LNCaP clone FGC (cell line): Measurements from ENCODE around the gene PIGZ.

Experiments used
- DNase-seq: peaks from one replicate; pipeline ENCODE4 v3.0.0-alpha.2; 2011; ENCODE audit warnings: low read depth
- H3K4me3 ChIP-seq: 2 replicates; pipeline ENCODE4 v1.5.1; 2011; ENCODE audit warnings: mild to moderate bottlenecking, low read depth, low read length, control low read depth
- TF ChIP-seq, protein P1 (sequence below): IDR thresholded peaks from 2 replicates; pipeline ENCODE4 v1.5.1; 2012; ENCODE audit warnings: mild to moderate bottlenecking; ENCODE audit not compliant: control insufficient read depth, insufficient read depth; ENCODE audit errors: extremely low read depth

PIGZ gene

GRCh38 chr3:196976941-196977340 is 8.3 kb upstream of the PIGZ start:
- DNase-seq: no peak
- TF ChIP-seq, protein P1, sequence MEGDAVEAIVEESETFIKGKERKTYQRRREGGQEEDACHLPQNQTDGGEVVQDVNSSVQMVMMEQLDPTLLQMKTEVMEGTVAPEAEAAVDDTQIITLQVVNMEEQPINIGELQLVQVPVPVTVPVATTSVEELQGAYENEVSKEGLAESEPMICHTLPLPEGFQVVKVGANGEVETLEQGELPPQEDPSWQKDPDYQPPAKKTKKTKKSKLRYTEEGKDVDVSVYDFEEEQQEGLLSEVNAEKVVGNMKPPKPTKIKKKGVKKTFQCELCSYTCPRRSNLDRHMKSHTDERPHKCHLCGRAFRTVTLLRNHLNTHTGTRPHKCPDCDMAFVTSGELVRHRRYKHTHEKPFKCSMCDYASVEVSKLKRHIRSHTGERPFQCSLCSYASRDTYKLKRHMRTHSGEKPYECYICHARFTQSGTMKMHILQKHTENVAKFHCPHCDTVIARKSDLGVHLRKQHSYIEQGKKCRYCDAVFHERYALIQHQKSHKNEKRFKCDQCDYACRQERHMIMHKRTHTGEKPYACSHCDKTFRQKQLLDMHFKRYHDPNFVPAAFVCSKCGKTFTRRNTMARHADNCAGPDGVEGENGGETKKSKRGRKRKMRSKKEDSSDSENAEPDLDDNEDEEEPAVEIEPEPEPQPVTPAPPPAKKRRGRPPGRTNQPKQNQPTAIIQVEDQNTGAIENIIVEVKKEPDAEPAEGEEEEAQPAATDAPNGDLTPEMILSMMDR: no peak

DNA sequence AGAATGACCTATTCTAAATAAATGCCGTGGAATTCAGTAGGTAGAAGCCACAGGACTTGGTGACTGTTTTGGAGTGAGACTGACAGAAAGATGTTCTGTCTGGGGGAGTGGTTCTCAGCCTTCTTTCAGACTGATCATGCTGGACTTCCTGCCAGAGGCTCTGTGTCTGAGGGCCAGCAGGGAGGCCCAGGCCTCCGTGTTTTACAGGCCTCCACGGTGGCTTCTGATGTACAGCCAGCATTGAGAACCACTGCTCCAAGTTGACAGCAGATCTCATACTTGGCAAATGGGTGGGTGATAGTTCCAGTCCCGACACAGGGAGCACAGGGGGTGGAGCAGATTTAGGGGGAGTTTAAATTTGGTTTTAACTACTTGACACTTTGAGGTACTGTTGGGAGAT is 6.7 kb upstream of the PIGZ start:
- H3K4me3 ChIP-seq: no peak overlapping the region
- DNase-seq: no peak
- TF ChIP-seq, protein P1: no peak

More at GRCh38 chr3:196976941-196977340, 8.3 kb upstream of the PIGZ start:
- H3K4me3 ChIP-seq: no peak overlapping the region

GRCh38 chr3:196974661-196975060 is 6.0 kb upstream of the PIGZ start:
- TF ChIP-seq, protein P1: no peak
- H3K4me3 ChIP-seq: no peak overlapping the region
- DNase-seq: no peak

GRCh38 chr3:196971094-196971698 is 2.6 kb upstream of the PIGZ start:
- TF ChIP-seq, protein P1: no peak
- DNase-seq: no peak
- peak overlapping the region; percentile 16; the same call in 1 of the 2 replicates for H3K4me3 ChIP-seq

DNA sequence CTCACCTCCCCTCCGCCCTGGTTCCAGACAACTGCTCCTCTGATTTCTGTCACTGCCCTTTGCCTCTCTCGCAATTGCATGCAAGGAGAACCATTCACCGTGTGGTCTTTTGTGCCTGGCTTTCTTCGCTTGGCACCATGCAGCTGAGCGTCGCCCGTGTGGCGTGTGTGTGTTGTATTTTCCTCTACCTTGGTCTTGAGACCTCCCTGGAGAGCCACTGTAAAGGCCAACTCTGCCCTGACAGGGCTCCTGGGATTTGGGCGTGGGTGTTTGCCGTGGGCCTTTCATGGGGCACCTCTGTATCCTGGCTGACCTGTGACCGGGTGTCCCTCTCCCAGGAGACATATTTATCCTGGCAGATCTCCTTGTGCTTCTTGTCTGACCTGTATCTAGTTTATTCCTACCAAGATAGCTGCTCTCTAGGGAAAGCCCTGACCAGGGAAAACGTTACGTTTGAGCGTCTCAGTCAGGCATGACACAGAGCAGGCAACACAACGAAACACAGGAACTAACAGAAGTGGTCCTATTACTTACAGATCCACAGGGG is 2.0 kb upstream of the PIGZ start:
- peak; percentile 67 for DNase-seq
- H3K4me3 ChIP-seq: peak overlapping the region; percentile 16; the same call in 1 of the 2 replicates
- TF ChIP-seq, protein P1: no peak

- H3K4me3 ChIP-seq: peak overlapping the region; percentile 56
- TF ChIP-seq, protein P1: peak; percentile 89
- DNase-seq: no peak
Measured at GRCh38 chr3:196969660-196970546, 1.3 kb upstream of the PIGZ start.
